ENCODE data around the gene CACNG3.

DNA sequence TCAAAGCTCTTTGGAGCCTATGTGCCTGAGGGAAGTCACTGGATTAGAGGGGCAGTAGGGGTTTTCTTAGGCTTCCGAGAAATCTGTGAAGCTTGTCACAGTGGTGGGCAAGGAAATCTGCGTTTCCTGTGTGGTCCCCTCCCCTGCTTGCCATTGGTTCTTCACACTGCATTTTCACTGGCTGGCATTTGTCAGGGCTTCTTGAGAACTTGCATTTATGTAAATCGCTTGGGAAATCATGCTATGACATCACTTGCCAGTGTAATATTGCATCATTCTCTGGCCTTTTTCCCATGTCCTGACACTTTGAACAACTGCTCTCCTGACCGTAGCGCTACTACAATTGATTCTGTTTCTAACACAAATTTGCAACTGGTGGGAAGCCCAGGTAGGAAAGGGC is 1.8 kb downstream of the CACNG3 start:
- no peak for TF ChIP-seq POLR2A (IDR thresholded peaks at IDR 0.05; ENCODE audit: low read depth, low read length)
- TF ChIP-seq, protein P1, sequence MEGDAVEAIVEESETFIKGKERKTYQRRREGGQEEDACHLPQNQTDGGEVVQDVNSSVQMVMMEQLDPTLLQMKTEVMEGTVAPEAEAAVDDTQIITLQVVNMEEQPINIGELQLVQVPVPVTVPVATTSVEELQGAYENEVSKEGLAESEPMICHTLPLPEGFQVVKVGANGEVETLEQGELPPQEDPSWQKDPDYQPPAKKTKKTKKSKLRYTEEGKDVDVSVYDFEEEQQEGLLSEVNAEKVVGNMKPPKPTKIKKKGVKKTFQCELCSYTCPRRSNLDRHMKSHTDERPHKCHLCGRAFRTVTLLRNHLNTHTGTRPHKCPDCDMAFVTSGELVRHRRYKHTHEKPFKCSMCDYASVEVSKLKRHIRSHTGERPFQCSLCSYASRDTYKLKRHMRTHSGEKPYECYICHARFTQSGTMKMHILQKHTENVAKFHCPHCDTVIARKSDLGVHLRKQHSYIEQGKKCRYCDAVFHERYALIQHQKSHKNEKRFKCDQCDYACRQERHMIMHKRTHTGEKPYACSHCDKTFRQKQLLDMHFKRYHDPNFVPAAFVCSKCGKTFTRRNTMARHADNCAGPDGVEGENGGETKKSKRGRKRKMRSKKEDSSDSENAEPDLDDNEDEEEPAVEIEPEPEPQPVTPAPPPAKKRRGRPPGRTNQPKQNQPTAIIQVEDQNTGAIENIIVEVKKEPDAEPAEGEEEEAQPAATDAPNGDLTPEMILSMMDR (conservative IDR thresholded peaks at IDR 0.05; ENCODE audit: low read depth, low read length): no peak
- no peak for TF ChIP-seq MAFK (IDR thresholded peaks at IDR 0.05; ENCODE audit: low read depth, low read length)
- TF ChIP-seq CHD1 (IDR thresholded peaks at IDR 0.05; ENCODE audit: low read depth, low read length): no peak
- TF ChIP-seq RFX5 (IDR thresholded peaks at IDR 0.05; ENCODE audit: low read depth, low read length): no peak
- no peak for TF ChIP-seq RAD21 (IDR thresholded peaks at IDR 0.05; ENCODE audit: low read length)
- peak; percentile 43; the same call in 1 of the 2 replicates for TF ChIP-seq CEBPB (IDR thresholded peaks at IDR 0.05; ENCODE audit: low read depth, low read length)
- TF ChIP-seq, protein P2, sequence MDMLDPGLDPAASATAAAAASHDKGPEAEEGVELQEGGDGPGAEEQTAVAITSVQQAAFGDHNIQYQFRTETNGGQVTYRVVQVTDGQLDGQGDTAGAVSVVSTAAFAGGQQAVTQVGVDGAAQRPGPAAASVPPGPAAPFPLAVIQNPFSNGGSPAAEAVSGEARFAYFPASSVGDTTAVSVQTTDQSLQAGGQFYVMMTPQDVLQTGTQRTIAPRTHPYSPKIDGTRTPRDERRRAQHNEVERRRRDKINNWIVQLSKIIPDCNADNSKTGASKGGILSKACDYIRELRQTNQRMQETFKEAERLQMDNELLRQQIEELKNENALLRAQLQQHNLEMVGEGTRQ (IDR thresholded peaks at IDR 0.05; ENCODE audit: low read depth, low read length): no peak
- no peak for TF ChIP-seq MAZ (IDR thresholded peaks at IDR 0.05; ENCODE audit: borderline replicate concordance, low read depth, low read length)
- no peak for TF ChIP-seq RCOR1 (IDR thresholded peaks at IDR 0.05; ENCODE audit: insufficient replicate concordance, low read length)
- TF ChIP-seq MXI1 (IDR thresholded peaks at IDR 0.05; ENCODE audit: borderline replicate concordance, low read depth, low read length): no peak
- no peak for TF ChIP-seq NFE2L2 (IDR thresholded peaks at IDR 0.05; ENCODE audit: low read depth, low read length)
- no peak for TF ChIP-seq FOS (IDR thresholded peaks at IDR 0.05; ENCODE audit: low read depth, low read length)
- TF ChIP-seq, protein P3, sequence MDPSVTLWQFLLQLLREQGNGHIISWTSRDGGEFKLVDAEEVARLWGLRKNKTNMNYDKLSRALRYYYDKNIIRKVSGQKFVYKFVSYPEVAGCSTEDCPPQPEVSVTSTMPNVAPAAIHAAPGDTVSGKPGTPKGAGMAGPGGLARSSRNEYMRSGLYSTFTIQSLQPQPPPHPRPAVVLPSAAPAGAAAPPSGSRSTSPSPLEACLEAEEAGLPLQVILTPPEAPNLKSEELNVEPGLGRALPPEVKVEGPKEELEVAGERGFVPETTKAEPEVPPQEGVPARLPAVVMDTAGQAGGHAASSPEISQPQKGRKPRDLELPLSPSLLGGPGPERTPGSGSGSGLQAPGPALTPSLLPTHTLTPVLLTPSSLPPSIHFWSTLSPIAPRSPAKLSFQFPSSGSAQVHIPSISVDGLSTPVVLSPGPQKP (IDR thresholded peaks at IDR 0.05; ENCODE audit: borderline replicate concordance, low read depth, low read length): no peak
